Liver (tissue), 9 donors: ENCODE results near the gene CPNE4. TPM values are rescaled to one million over a fixed set of nuclear protein-coding genes. Genes with fewer than 3 reads are reported as not detected.

Experiments
- DNase-seq: peaks from one replicate; pipeline ENCODE4 v3.0.0-alpha.2; 2017; ENCODE audit warnings: low spot score
- H3K27ac ChIP-seq, 2 donors: one replicate each; pipeline ENCODE4 v1.7.0; 2013; ENCODE audit warnings: inconsistent platforms in 2 of 2, low read length in 2 of 2, control low read depth in 1 of 2, low read depth in 1 of 2, mild to moderate bottlenecking in 1 of 2
- H3K27me3 ChIP-seq, 4 donors: one replicate each; pipeline versions ENCODE4 v1.6.1 to v1.7.0; 2013; ENCODE audit warnings: low read length in 3 of 4, inconsistent platforms in 1 of 4, mild to moderate bottlenecking in 1 of 4, moderate library complexity in 1 of 4; ENCODE audit not compliant: control insufficient read depth in 4 of 4, insufficient read depth in 4 of 4
- H3K36me3 ChIP-seq, 4 donors: one replicate each; pipeline versions ENCODE4 v1.6.1 to v1.7.0; 2013; ENCODE audit warnings: low read length in 3 of 4, mild to moderate bottlenecking in 3 of 4, low read depth in 1 of 4, moderate library complexity in 1 of 4; ENCODE audit not compliant: control insufficient read depth in 4 of 4, insufficient read depth in 3 of 4
- H3K4me1 ChIP-seq, 4 donors: one replicate each; pipeline versions ENCODE4 v1.6.1 to v1.7.0; 2013; ENCODE audit warnings: low read length in 3 of 4, mild to moderate bottlenecking in 3 of 4, moderate library complexity in 1 of 4; ENCODE audit not compliant: control insufficient read depth in 4 of 4, insufficient read depth in 4 of 4
- H3K4me3 ChIP-seq, 3 donors: one replicate each; pipeline versions ENCODE4 v1.6.1 to v1.7.0; 2013; ENCODE audit warnings: low read length in 3 of 3, control low read depth in 1 of 3, low read depth in 1 of 3, mild to moderate bottlenecking in 1 of 3
- H3K9ac ChIP-seq, 2 donors: one replicate each; pipeline ENCODE4 v1.7.0; 2013; ENCODE audit warnings: low read length in 2 of 2, mild to moderate bottlenecking in 2 of 2, moderate library complexity in 2 of 2, control low read depth in 1 of 2, low read depth in 1 of 2
- H3K9me3 ChIP-seq, 4 donors: one replicate each; pipeline versions ENCODE4 v1.6.1 to v1.7.0; 2013; ENCODE audit warnings: low read length in 3 of 4; ENCODE audit not compliant: control insufficient read depth in 4 of 4
- ATF3 ChIP-seq: IDR thresholded peaks from 2 replicates; pipeline ENCODE4 v1.6.1; 2016; ENCODE audit warnings: antibody characterized with exemption
- CTCF ChIP-seq: fragments of 150-350 bp; IDR thresholded peaks from 2 replicates; pipeline ENCODE4 v1.5.1; 2017; ENCODE audit warnings: improper control_type of control experiment, low read depth, low read length; ENCODE audit not compliant: missing input control
- EGR1 ChIP-seq, 2 donors: IDR thresholded peaks; 2 replicates each; pipeline ENCODE4 v1.6.1; 2016 to 2018; ENCODE audit warnings: antibody characterized with exemption in 2 of 2, low read depth in 2 of 2
- FOXA1 ChIP-seq: IDR thresholded peaks from 2 replicates; pipeline ENCODE4 v1.6.1; 2016; ENCODE audit warnings: antibody characterized with exemption
- FOXA2 ChIP-seq: IDR thresholded peaks from 2 replicates; pipeline ENCODE4 v1.6.1; 2016; ENCODE audit warnings: antibody characterized with exemption
- HNF4A ChIP-seq, 2 donors: conservative IDR thresholded peaks; 2 replicates each; pipeline ENCODE4 v1.6.1; 2016; ENCODE audit warnings: antibody characterized with exemption in 2 of 2, mild to moderate bottlenecking in 2 of 2
- HNF4G ChIP-seq: IDR thresholded peaks from 2 replicates; pipeline ENCODE4 v1.6.1; 2016; ENCODE audit warnings: antibody characterized with exemption
- JUND ChIP-seq, 2 donors: IDR thresholded peaks; 2 replicates each; pipeline ENCODE4 v1.6.1; 2016; ENCODE audit warnings: antibody characterized with exemption in 2 of 2
- MAX ChIP-seq: IDR thresholded peaks from 2 replicates; pipeline ENCODE4 v1.6.1; 2016; ENCODE audit warnings: antibody characterized with exemption
- NR2F2 ChIP-seq: IDR thresholded peaks from 2 replicates; pipeline ENCODE4 v1.6.1; 2016; ENCODE audit warnings: antibody characterized with exemption
- RAD21 ChIP-seq, 2 donors: IDR thresholded peaks; 2 replicates each; pipeline ENCODE4 v1.6.1; 2016; ENCODE audit warnings: antibody characterized with exemption in 2 of 2, mild to moderate bottlenecking in 2 of 2
- REST ChIP-seq: IDR thresholded peaks from 2 replicates; pipeline ENCODE4 v1.6.1; 2016; ENCODE audit warnings: antibody characterized with exemption, mild to moderate bottlenecking
- RXRA ChIP-seq, 2 donors: IDR thresholded peaks; 2 replicates each; pipeline ENCODE4 v1.6.1; 2017 to 2018; ENCODE audit warnings: antibody characterized with exemption in 2 of 2, mild to moderate bottlenecking in 1 of 2
- SP1 ChIP-seq: IDR thresholded peaks from 2 replicates; pipeline ENCODE4 v1.6.1; 2018; ENCODE audit warnings: antibody characterized with exemption, mild to moderate bottlenecking
- TAF1 ChIP-seq: conservative IDR thresholded peaks from 2 replicates; pipeline ENCODE4 v1.6.1; 2016; ENCODE audit warnings: antibody characterized with exemption, mild to moderate bottlenecking
- YY1 ChIP-seq: IDR thresholded peaks from 2 replicates; pipeline ENCODE4 v1.6.1; 2016; ENCODE audit warnings: antibody characterized with exemption, mild to moderate bottlenecking
- ZBTB33 ChIP-seq: IDR thresholded peaks from 2 replicates; pipeline ENCODE4 v1.6.1; 2016; ENCODE audit warnings: antibody characterized with exemption
- WGBS: extraction: QIAGEN DNeasy Blood & Tissue Kit; methylation state at CpG from one replicate; pipeline ENCODE4 v1.1.7; 2013; 5-methylcytosine and 5-hydroxymethylcytosine counted together
- polyA plus RNA-seq, 2 donors: library from polyadenylated mRNA; stranded (reverse) in 1 of 2; unstranded in 1 of 2; fragments of 200-250 nt in 1 of 2; fragments of >200 nt in 1 of 2; fragmentation: Nextera tagmentation in 1 of 2; extraction: Ambion mirVana in 1 of 2; gene quantifications; one replicate each; pipeline versions ENCODE4 v1.2.1 to v1.2.3, GENCODE V29; 2013 to 2015
- total RNA-seq, 2 donors: library from RNA; depleted of rRNA; stranded (reverse); fragments of >200 nt; gene quantifications; one replicate each; pipeline ENCODE4 v1.2.3, GENCODE V29; 2014
- donor health status: healthy.
- donor health status: healthy.
- donor health status: healthy.
- donor health status: healthy.
- donor health status: healthy.

Gene CPNE4
- total and polyA plus RNA-seq, 4 donors = under 0.01 to 0.03 TPM; not detected in 2

GRCh38 chr3:131612745-131613144, 422.1 kb downstream of the CPNE4 start:
- DNase-seq = no peak
- no peak overlapping the region for H3K4me3 ChIP-seq
- no peak overlapping the region for H3K9ac ChIP-seq
- no peak overlapping the region for H3K27ac ChIP-seq
- TF ChIP-seq SP1 = no peak
- TF ChIP-seq FOXA2 = no peak
- no peak for TF ChIP-seq NR2F2
- no peak for TF ChIP-seq RXRA (IDR thresholded peaks at IDR 0.05)
- no peak for TF ChIP-seq CTCF
- TF ChIP-seq REST = no peak
- no peak for TF ChIP-seq TAF1
- no peak for TF ChIP-seq FOXA1
- TF ChIP-seq EGR1 (IDR thresholded peaks at IDR 0.05; ENCODE audit: low read depth in 2 of 2) = no peak
- TF ChIP-seq HNF4A (conservative IDR thresholded peaks at IDR 0.05) = no peak
- TF ChIP-seq ATF3 = no peak
- no peaks in the 10 kb centered on the region for H3K4me1 ChIP-seq
- H3K36me3 ChIP-seq = no peaks in the 10 kb centered on the region
- H3K27me3 ChIP-seq = peaks cover 0 to 21% (median 0%) of the 10 kb centered on the region in 4 donors
- WGBS = 71% methylated on average over 1 of the region's 1 CpG
- no peaks in the 10 kb centered on the region for H3K9me3 ChIP-seq

- H3K9me3 ChIP-seq = no peaks in the 10 kb centered on the region
- no peak for TF ChIP-seq EGR1 (IDR thresholded peaks at IDR 0.05; ENCODE audit: low read depth in 2 of 2)
- TF ChIP-seq REST = no peak
- TF ChIP-seq TAF1 = no peak
- TF ChIP-seq SP1 = no peak
- TF ChIP-seq CTCF = no peak
- TF ChIP-seq ZBTB33 = no peak
- TF ChIP-seq RAD21 (IDR thresholded peaks at IDR 0.05) = no peak
- no peak for TF ChIP-seq NR2F2
- TF ChIP-seq FOXA1 = no peak
- no peak for TF ChIP-seq HNF4G
- TF ChIP-seq JUND (IDR thresholded peaks at IDR 0.05) = no peak
- no peak for TF ChIP-seq HNF4A (conservative IDR thresholded peaks at IDR 0.05)
- TF ChIP-seq YY1 = no peak
- no peak for TF ChIP-seq MAX
- TF ChIP-seq RXRA (IDR thresholded peaks at IDR 0.05) = no peak
Measured at GRCh38 chr3:131610174-131610573, 424.6 kb downstream of the CPNE4 start.

More at GRCh38 chr3:131610174-131610573, 424.6 kb downstream of the CPNE4 start:
- H3K27me3 ChIP-seq = peaks cover 0 to 9% (median 0%) of the 10 kb centered on the region in 4 donors
- H3K4me3 ChIP-seq = no peak overlapping the region
- DNase-seq = no peak
- no peak overlapping the region for H3K9ac ChIP-seq
- no peak overlapping the region for H3K27ac ChIP-seq
- no peaks in the 10 kb centered on the region for H3K36me3 ChIP-seq
- H3K4me1 ChIP-seq = no peaks in the 10 kb centered on the region
